ENCODE measurements around the gene ADAT1. TPM values are rescaled to one million over a fixed set of nuclear protein-coding genes. Genes with fewer than 3 reads are reported as not detected.

Gene ADAT1
- total and polyA plus RNA-seq, 2 of the 13 experiments (the other 11 are each of a cell fraction or from before 2014, with no cell fraction given): 18.4 to 40.8 TPM

DNA sequence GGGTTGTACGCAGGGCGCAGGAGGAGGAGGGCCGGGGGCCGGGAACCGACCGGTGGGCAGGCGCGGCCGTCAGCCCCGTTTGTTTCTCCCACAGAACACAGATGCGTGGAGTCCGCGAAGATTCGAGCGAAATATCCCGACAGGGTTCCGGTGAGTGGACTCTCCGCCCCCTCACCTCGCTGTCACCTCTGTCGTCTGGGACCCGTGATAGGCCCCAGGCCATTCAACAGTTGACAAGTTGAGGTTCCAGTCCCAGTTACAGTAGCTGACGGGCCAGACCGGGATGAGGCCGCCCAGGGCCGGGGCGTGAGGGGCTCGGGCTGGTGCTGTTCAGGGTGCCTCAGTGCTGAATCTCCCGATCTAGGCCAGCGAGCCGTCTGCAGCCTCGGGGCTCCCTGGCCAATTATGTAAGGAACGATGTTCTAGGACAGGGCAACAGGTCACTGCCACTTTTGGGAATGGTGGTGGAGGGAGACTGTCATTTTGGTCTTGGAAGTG lies 56.3 kb downstream of the ADAT1 start (continued):
- TF ChIP-seq, protein P1, sequence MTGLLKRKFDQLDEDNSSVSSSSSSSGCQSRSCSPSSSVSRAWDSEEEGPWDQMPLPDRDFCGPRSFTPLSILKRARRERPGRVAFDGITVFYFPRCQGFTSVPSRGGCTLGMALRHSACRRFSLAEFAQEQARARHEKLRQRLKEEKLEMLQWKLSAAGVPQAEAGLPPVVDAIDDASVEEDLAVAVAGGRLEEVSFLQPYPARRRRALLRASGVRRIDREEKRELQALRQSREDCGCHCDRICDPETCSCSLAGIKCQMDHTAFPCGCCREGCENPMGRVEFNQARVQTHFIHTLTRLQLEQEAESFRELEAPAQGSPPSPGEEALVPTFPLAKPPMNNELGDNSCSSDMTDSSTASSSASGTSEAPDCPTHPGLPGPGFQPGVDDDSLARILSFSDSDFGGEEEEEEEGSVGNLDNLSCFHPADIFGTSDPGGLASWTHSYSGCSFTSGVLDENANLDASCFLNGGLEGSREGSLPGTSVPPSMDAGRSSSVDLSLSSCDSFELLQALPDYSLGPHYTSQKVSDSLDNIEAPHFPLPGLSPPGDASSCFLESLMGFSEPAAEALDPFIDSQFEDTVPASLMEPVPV (CRISPR knock-in tag; IDR thresholded peaks at IDR 0.05): 0 out of 2 replicates have a peak, but pooled peaks have one; percentile 63
- TF ChIP-seq ZNF597 (CRISPR knock-in tag; IDR thresholded peaks at IDR 0.05): no peak
- TF ChIP-seq ZBTB7A (CRISPR knock-in tag; IDR thresholded peaks at IDR 0.05): 0 out of 2 replicates have a peak, but pooled peaks have one; percentile 9
- no peak for TF ChIP-seq ZNF331 (CRISPR knock-in tag; IDR thresholded peaks at IDR 0.05)
- TF ChIP-seq HNRNPK (IDR thresholded peaks at IDR 0.05; ENCODE audit: low read depth, low read length, poor library complexity, severe bottlenecking): no peak
- no peak for TF ChIP-seq CENPX (CRISPR knock-in tag; IDR thresholded peaks at IDR 0.05)
- TF ChIP-seq, protein P2, sequence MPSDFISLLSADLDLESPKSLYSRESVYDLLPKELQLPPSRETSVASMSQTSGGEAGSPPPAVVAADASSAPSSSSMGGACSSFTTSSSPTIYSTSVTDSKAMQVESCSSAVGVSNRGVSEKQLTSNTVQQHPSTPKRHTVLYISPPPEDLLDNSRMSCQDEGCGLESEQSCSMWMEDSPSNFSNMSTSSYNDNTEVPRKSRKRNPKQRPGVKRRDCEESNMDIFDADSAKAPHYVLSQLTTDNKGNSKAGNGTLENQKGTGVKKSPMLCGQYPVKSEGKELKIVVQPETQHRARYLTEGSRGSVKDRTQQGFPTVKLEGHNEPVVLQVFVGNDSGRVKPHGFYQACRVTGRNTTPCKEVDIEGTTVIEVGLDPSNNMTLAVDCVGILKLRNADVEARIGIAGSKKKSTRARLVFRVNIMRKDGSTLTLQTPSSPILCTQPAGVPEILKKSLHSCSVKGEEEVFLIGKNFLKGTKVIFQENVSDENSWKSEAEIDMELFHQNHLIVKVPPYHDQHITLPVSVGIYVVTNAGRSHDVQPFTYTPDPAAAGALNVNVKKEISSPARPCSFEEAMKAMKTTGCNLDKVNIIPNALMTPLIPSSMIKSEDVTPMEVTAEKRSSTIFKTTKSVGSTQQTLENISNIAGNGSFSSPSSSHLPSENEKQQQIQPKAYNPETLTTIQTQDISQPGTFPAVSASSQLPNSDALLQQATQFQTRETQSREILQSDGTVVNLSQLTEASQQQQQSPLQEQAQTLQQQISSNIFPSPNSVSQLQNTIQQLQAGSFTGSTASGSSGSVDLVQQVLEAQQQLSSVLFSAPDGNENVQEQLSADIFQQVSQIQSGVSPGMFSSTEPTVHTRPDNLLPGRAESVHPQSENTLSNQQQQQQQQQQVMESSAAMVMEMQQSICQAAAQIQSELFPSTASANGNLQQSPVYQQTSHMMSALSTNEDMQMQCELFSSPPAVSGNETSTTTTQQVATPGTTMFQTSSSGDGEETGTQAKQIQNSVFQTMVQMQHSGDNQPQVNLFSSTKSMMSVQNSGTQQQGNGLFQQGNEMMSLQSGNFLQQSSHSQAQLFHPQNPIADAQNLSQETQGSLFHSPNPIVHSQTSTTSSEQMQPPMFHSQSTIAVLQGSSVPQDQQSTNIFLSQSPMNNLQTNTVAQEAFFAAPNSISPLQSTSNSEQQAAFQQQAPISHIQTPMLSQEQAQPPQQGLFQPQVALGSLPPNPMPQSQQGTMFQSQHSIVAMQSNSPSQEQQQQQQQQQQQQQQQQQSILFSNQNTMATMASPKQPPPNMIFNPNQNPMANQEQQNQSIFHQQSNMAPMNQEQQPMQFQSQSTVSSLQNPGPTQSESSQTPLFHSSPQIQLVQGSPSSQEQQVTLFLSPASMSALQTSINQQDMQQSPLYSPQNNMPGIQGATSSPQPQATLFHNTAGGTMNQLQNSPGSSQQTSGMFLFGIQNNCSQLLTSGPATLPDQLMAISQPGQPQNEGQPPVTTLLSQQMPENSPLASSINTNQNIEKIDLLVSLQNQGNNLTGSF (CRISPR knock-in tag; IDR thresholded peaks at IDR 0.05): no peak
- TF ChIP-seq CEBPB (IDR thresholded peaks at IDR 0.05; ENCODE audit: borderline replicate concordance, low read depth, low read length): no peak
- no peak for TF ChIP-seq RBM39 (IDR thresholded peaks at IDR 0.05; ENCODE audit: low read depth, low read length, poor library complexity, severe bottlenecking)
- TF ChIP-seq PAF1 (CRISPR knock-in tag; IDR thresholded peaks at IDR 0.05): no peak
- peak; percentile 28; the same call in 1 of the 2 replicates for TF ChIP-seq REL (CRISPR knock-in tag; conservative IDR thresholded peaks at IDR 0.05)
- 0 out of 2 replicates have a peak, but pooled peaks have one; percentile 53 for TF ChIP-seq ELF4 (CRISPR knock-in tag; IDR thresholded peaks at IDR 0.05; ENCODE audit: borderline replicate concordance)
- TF ChIP-seq ZNF841 (CRISPR knock-in tag; IDR thresholded peaks at IDR 0.05; ENCODE audit: borderline replicate concordance): no peak
- TF ChIP-seq GFI1 (CRISPR knock-in tag; IDR thresholded peaks at IDR 0.05; ENCODE audit: borderline replicate concordance): no peak
- TF ChIP-seq CREBL2 (CRISPR knock-in tag; IDR thresholded peaks at IDR 0.05; ENCODE audit: borderline replicate concordance): no peak
